Esophagus muscularis mucosa (tissue), 3 donors: ENCODE measurements around the gene HRH2.

Experiments used
- POLR2A ChIP-seq: fragments of 450-650 bp; IDR thresholded peaks from one replicate; pipeline ENCODE4 v1.6.1; 2017; ENCODE audit warnings: antibody characterized with exemption, moderate library complexity, mild to moderate bottlenecking, low read depth
- TF ChIP-seq, protein P1 (sequence below), 3 experiments: fragments of 200-600 bp in 2 of 3; fragments of 450-650 bp in 1 of 3; sonication (generic) in 2 of 3; IDR thresholded peaks; one replicate each; pipeline ENCODE4 v1.5.1; 2017 to 2019; ENCODE audit warnings: antibody characterized with exemption in 3 of 3, mild to moderate bottlenecking in 2 of 3, moderate library complexity in 1 of 3

DNA sequence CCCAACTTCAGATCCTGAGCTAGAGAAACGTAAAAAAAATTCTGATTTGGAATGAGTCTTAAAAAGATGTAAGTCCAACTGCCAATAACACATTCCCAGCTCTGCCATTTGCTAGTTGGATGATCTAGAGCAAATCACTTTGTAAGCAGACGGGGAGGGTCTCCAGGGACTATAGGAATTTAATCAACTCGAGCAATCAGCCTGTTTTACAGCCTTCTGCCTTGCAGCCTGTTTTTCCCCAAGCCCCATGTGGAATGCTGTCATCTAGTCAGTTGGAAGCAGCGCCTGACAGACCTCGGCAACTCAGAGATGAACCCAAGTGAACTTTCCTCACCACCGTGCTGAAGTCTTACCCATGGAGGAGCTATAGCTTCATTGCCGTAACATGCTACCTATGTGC is 34.8 kb upstream of the HRH2 start:
- TF ChIP-seq, protein P1, sequence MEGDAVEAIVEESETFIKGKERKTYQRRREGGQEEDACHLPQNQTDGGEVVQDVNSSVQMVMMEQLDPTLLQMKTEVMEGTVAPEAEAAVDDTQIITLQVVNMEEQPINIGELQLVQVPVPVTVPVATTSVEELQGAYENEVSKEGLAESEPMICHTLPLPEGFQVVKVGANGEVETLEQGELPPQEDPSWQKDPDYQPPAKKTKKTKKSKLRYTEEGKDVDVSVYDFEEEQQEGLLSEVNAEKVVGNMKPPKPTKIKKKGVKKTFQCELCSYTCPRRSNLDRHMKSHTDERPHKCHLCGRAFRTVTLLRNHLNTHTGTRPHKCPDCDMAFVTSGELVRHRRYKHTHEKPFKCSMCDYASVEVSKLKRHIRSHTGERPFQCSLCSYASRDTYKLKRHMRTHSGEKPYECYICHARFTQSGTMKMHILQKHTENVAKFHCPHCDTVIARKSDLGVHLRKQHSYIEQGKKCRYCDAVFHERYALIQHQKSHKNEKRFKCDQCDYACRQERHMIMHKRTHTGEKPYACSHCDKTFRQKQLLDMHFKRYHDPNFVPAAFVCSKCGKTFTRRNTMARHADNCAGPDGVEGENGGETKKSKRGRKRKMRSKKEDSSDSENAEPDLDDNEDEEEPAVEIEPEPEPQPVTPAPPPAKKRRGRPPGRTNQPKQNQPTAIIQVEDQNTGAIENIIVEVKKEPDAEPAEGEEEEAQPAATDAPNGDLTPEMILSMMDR (IDR thresholded peaks at IDR 0.05), result no peak
- no peak for TF ChIP-seq POLR2A
